IMR-90 (cell line): Measurements from ENCODE around the gene MR1. TPM values are rescaled to one million over a fixed set of nuclear protein-coding genes. Genes with fewer than 3 reads are reported as not detected.

Experiments
- ATAC-seq: fragments of 200-7000 bp; cut with Tn5 transposase; 2 replicates; pipeline ENCODE4 v1.9.1; 2020; ENCODE audit warnings: low read depth, mild to moderate bottlenecking, moderate library complexity
- BruUV-seq: library from RNA; stranded (reverse); fragments of 400-500 nt; replicated peaks from 2 replicates; lab custom pipeline; 2021; lab: Mats Ljungman, UMichigan
- CTCF ChIA-PET: fragments of 300-600 bp; formaldehyde crosslinking; extraction: SDS; loops from one replicate; lab custom pipeline; 2021; ENCODE audit warnings: antibody characterized with exemption; lab: Yijun Ruan, JAX
- POLR2A ChIA-PET: fragments of 300-600 bp; sonication (Branson Sonifier 250); formaldehyde crosslinking; loops from one replicate; lab custom pipeline; 2022; ENCODE audit warnings: antibody characterized with exemption; ENCODE audit not compliant: unreplicated experiment; lab: Charles Lee
- DNase-seq: peaks from one replicate; pipeline ENCODE4 v3.0.0; 2013
- H2AFZ ChIP-seq: replicated peaks from 2 replicates; pipeline ENCODE3; 2013; ENCODE audit warnings: low read length, mild to moderate bottlenecking; ENCODE audit not compliant: poor library complexity
- H2AK5ac ChIP-seq: 2 replicates; pipeline ENCODE4 v1.6.1; 2013; ENCODE audit warnings: low read depth, low read length, inconsistent platforms
- H2AK9ac ChIP-seq: replicated peaks from 2 replicates; pipeline ENCODE3; 2013; ENCODE audit warnings: mild to moderate bottlenecking, low read depth, low read length, moderate library complexity; ENCODE audit not compliant: poor library complexity
- H2BK120ac ChIP-seq: 2 replicates; pipeline ENCODE4 v1.6.1; 2013; ENCODE audit warnings: low read depth, low read length, inconsistent platforms
- H2BK15ac ChIP-seq: 3 replicates; pipeline ENCODE4 v1.6.1; 2013; ENCODE audit warnings: low read depth, low read length, inconsistent platforms
- H2BK20ac ChIP-seq: 2 replicates; pipeline ENCODE4 v1.6.1; 2013; ENCODE audit warnings: low read depth, mild to moderate bottlenecking, inconsistent platforms, low read length, moderate library complexity
- H2BK5ac ChIP-seq: 2 replicates; pipeline ENCODE4 v1.6.1; 2013; ENCODE audit warnings: mild to moderate bottlenecking, low read depth, low read length, inconsistent platforms; ENCODE audit not compliant: poor library complexity, severe bottlenecking
- H3K14ac ChIP-seq: replicated peaks from 2 replicates; pipeline ENCODE4 v1.6.1; 2013; ENCODE audit warnings: low read depth, low read length, inconsistent platforms
- H3K18ac ChIP-seq: 2 replicates; pipeline ENCODE4 v1.6.1; 2013; ENCODE audit warnings: low read depth, low read length, control low read depth
- H3K23ac ChIP-seq: 2 replicates; pipeline ENCODE4 v1.6.1; 2013; ENCODE audit warnings: low read depth, low read length, inconsistent platforms
- H3K27ac ChIP-seq: 2 replicates; pipeline ENCODE4 v1.5.1; 2013; ENCODE audit warnings: mild to moderate bottlenecking, control low read depth, low read length; ENCODE audit not compliant: insufficient read depth
- H3K27me3 ChIP-seq: 2 replicates; pipeline ENCODE4 v1.6.1; 2013; ENCODE audit warnings: low read length; ENCODE audit not compliant: control insufficient read depth, insufficient read depth
- H3K36me3 ChIP-seq: 2 replicates; pipeline ENCODE4 v1.6.1; 2013; ENCODE audit warnings: low read length, mixed read lengths; ENCODE audit not compliant: control insufficient read depth, insufficient read depth
- H3K4ac ChIP-seq: 2 replicates; pipeline ENCODE4 v1.6.1; 2013; ENCODE audit warnings: low read depth, low read length, inconsistent platforms
- H3K4me1 ChIP-seq: 2 replicates; pipeline ENCODE4 v1.6.1; 2013; ENCODE audit warnings: low read length, mixed read lengths; ENCODE audit not compliant: control insufficient read depth, insufficient read depth
- H3K4me2 ChIP-seq: 2 replicates; pipeline ENCODE4 v1.6.1; 2013; ENCODE audit warnings: low read depth, mild to moderate bottlenecking, control low read depth, low read length, moderate library complexity
- H3K4me3 ChIP-seq: 2 replicates; pipeline ENCODE4 v1.5.1; 2013; ENCODE audit warnings: low read depth, mild to moderate bottlenecking, control low read depth, low read length, moderate library complexity; ENCODE audit not compliant: insufficient read depth
- H3K56ac ChIP-seq: 2 replicates; pipeline ENCODE4 v1.6.1; 2013; ENCODE audit warnings: low read length, inconsistent platforms; ENCODE audit not compliant: insufficient read depth; ENCODE audit errors: extremely low read depth
- H3K79me1 ChIP-seq, 2 experiments: 2 replicates each; pipeline ENCODE4 v1.6.1; 2013; ENCODE audit warnings: low read length in 2 of 2, inconsistent platforms in 1 of 2, low read depth in 1 of 2
- H3K9ac ChIP-seq: 2 replicates; pipeline ENCODE4 v1.6.1; 2013; ENCODE audit warnings: low read depth, low read length, control low read depth
- H3K9me1 ChIP-seq: 2 replicates; pipeline ENCODE4 v1.6.1; 2013; ENCODE audit warnings: low read length, inconsistent platforms; ENCODE audit not compliant: insufficient read depth
- H3K9me3 ChIP-seq: 2 replicates; pipeline ENCODE4 v1.6.1; 2013; ENCODE audit warnings: low read length; ENCODE audit not compliant: control insufficient read depth, insufficient read depth
- H4K20me1 ChIP-seq: 2 replicates; pipeline ENCODE4 v1.6.1; 2013; ENCODE audit warnings: low read length, inconsistent platforms; ENCODE audit not compliant: insufficient read depth
- H4K5ac ChIP-seq: 2 replicates; pipeline ENCODE4 v1.6.1; 2013; ENCODE audit warnings: mild to moderate bottlenecking, low read depth, low read length, control low read depth
- H4K8ac ChIP-seq, 2 experiments: 2 replicates each; pipeline ENCODE4 v1.6.1; 2013; ENCODE audit warnings: low read depth in 2 of 2, low read length in 2 of 2, control low read depth in 1 of 2, inconsistent platforms in 1 of 2
- H4K91ac ChIP-seq: 2 replicates; pipeline ENCODE4 v1.6.1; 2013; ENCODE audit warnings: low read depth, low read length, inconsistent platforms; ENCODE audit not compliant: insufficient read depth
- BHLHE40 ChIP-seq: fragments of 150-350 bp; IDR thresholded peaks from 2 replicates; pipeline ENCODE4 v1.6.1; 2016; ENCODE audit warnings: mild to moderate bottlenecking, low read depth, low read length
- CEBPB ChIP-seq: IDR thresholded peaks from 2 replicates; pipeline ENCODE4 v1.6.1; 2012; ENCODE audit warnings: low read depth, low read length, improper control_type of control experiment
- NFE2L2 ChIP-seq: fragments of 150-350 bp; IDR thresholded peaks from 2 replicates; pipeline ENCODE4 v1.6.1; 2016; ENCODE audit warnings: low read depth, mild to moderate bottlenecking, low read length
- WGBS, 2 experiments: methylation state at CpG; one replicate each; pipeline versions ENCODE4 v1.1.5 to v1.1.7; 2013; ENCODE audit warnings: missing lambda C conversion rate in 2 of 2; ENCODE audit not compliant: insufficient read length in 1 of 2; ENCODE audit errors: extremely low coverage in 2 of 2; 5-methylcytosine and 5-hydroxymethylcytosine counted together
- dilution Hi-C: fragments of 300-500 bp; cut with HindIII; formaldehyde crosslinking; loops from one replicate; pipeline ENCODE4 v1.14.3; 2018; ENCODE audit warnings: low sequenced_read_pairs; ENCODE audit not compliant: unreplicated experiment
- in situ Hi-C: fragments of 300-500 bp; cut with MboI; formaldehyde crosslinking; loops from 3 replicates; pipeline ENCODE4 v1.14.3; 2019; ENCODE audit warnings: low sequenced_read_pairs, inconsistent platforms, mixed read lengths
- intact Hi-C: fragments of 100-400 bp; cut with micrococcal nuclease; formaldehyde crosslinking; loops from 2 replicates; pipeline ENCODE4 v1.10.0; 2022
- polyA plus RNA-seq, 3 experiments: library from polyadenylated mRNA; depleted of rRNA; stranded (reverse); fragments of >200 nt; gene quantifications; 2 replicates each; pipeline ENCODE4 v1.2.3, GENCODE V29; 2012; ENCODE audit warnings: low replicate concordance in 1 of 3
- total RNA-seq: library from RNA; depleted of rRNA; stranded (reverse); fragments of >200 nt; gene quantifications from 2 replicates; pipeline ENCODE4 v1.2.3, GENCODE V29; 2012

Gene MR1
- total and polyA plus RNA-seq, 2 of the 4 experiments (the other 2 are of a cell fraction): 6.0 to 6.1 TPM

GRCh38 chr1:181075766-181076350 is 42.1 kb downstream of the MR1 start:
- no TSS peak for BruUV-seq
- Histone ChIP-seq H3K4me2 (no peak overlapping the region), H4K20me1 (no peaks in the 10 kb centered on the region), H4K8ac (no peak overlapping the region), H2BK120ac (peak overlapping the region; percentile 2), H2BK15ac (peak overlapping the region; percentile 78; the same call in 2 of the 3 replicates), H3K4me1 (peaks cover 12% of the 10 kb centered on the region), H2AFZ (no peak overlapping the region), H3K27ac (no peak overlapping the region), H3K18ac (no peak overlapping the region), H3K23ac (no peak overlapping the region), H4K5ac (no peak overlapping the region), H3K4me3 (no peak overlapping the region), H3K9me1 (peaks cover 10% of the 10 kb centered on the region), H3K56ac (no peak overlapping the region), H2BK5ac (no peak overlapping the region), H3K27me3 (no peaks in the 10 kb centered on the region), H2AK5ac (0 out of 2 replicates have a peak overlapping the region, but pooled peaks have one; percentile 6), H3K9me3 (no peaks in the 10 kb centered on the region), H2AK9ac (no peak overlapping the region), H3K36me3 (no peaks in the 10 kb centered on the region), H3K79me1 (peaks cover 0 to 7% of the 10 kb centered on the region in 2 experiments; a peak in 2 of 4 replicates), H3K4ac (peak overlapping the region; percentile 48; the same call in 1 of the 2 replicates), H2BK20ac (peak overlapping the region; percentile 11; the same call in 1 of the 2 replicates), H3K14ac (peak overlapping the region; percentile 38; the same call in 1 of the 2 replicates), H4K91ac (no peak overlapping the region), H3K9ac (no peak overlapping the region)
- in situ Hi-C loops: no loop called here
- ATAC-seq (no peak), DNase-seq (no peak)
- intact Hi-C loops: no loop called here
- no peak for TF ChIP-seq NFE2L2
- no peak for TF ChIP-seq CEBPB
- TF ChIP-seq BHLHE40: no peak
- ChIA-PET CTCF (interaction anchor here (0.6 kb wide), 1 partner anchor 12 kb away, joined by 3 read pairs; no protein-coding TSS in a partner anchor), POLR2A (no interaction called here)
- 100% methylated on average over 1 of the region's 5 CpGs; no CpG with 5 or more reads in 1 of the 2 experiments for WGBS, 2 experiments
- dilution Hi-C loops: no loop called here
